COLO668 (cell line): ENCODE data around the gene RSRC1.
"Not testable (repeated sequence)": the region's sequence is repeated elsewhere in the genome, so short reads cannot be mapped to it uniquely, and the experiment has no call there.

Experiments
- DNase-seq: peaks from one replicate; lab custom pipeline; 2025; ENCODE audit not compliant: unreplicated experiment; lab: John Stamatoyannopoulos, UW

RSRC1 gene

GRCh38 chr3:158109804-158110657, at the start of gene RSRC1:
TSS of gene RSRC1 (plus strand) at chr3:158110089. CDS start at chr3:158122105, 12,016 bp downstream.
- DNase-seq: peak; percentile 84

GRCh38 chr3:158065574-158065973, 44.3 kb upstream of the RSRC1 start:
- not testable (repeated sequence) for DNase-seq

GRCh38 chr3:158072790-158073189, 37.1 kb upstream of the RSRC1 start:
- no peak for DNase-seq

GRCh38 chr3:158074591-158074990, 35.3 kb upstream of the RSRC1 start:
- no peak for DNase-seq

GRCh38 chr3:158079599-158079998, 30.3 kb upstream of the RSRC1 start:
- DNase-seq: no peak

GRCh38 chr3:158084651-158085050, 25.2 kb upstream of the RSRC1 start:
- no peak for DNase-seq

- no peak for DNase-seq
Measured at GRCh38 chr3:158085358-158085757, 24.5 kb upstream of the RSRC1 start.

- no peak for DNase-seq
Measured at GRCh38 chr3:158085931-158086330, 24.0 kb upstream of the RSRC1 start.

- no peak for DNase-seq
Measured at GRCh38 chr3:158086361-158086760, 23.5 kb upstream of the RSRC1 start.

GRCh38 chr3:158086776-158087175, 23.1 kb upstream of the RSRC1 start:
- no peak for DNase-seq

- no peak for DNase-seq
Measured at GRCh38 chr3:158091531-158091930, 18.4 kb upstream of the RSRC1 start.

- DNase-seq: no peak
Measured at GRCh38 chr3:158093526-158093925, 16.4 kb upstream of the RSRC1 start.

GRCh38 chr3:158094235-158095110, 15.4 kb upstream of the RSRC1 start:
- DNase-seq: no peak

GRCh38 chr3:158095111-158095813, 14.6 kb upstream of the RSRC1 start:
- DNase-seq: no peak

GRCh38 chr3:158095814-158096704, 13.8 kb upstream of the RSRC1 start:
- DNase-seq: no peak

GRCh38 chr3:158097081-158097592, 12.8 kb upstream of the RSRC1 start:
- DNase-seq: no peak

- peak; percentile 90 for DNase-seq
Measured at GRCh38 chr3:158097593-158098308, 12.1 kb upstream of the RSRC1 start.

- DNase-seq: no peak
Measured at GRCh38 chr3:158098309-158098639, 11.6 kb upstream of the RSRC1 start.

- no peak for DNase-seq
Measured at GRCh38 chr3:158098834-158099424, 11.0 kb upstream of the RSRC1 start.
